NCI-H748 (cell line): ENCODE results near the gene DNAH9.
"Not testable (repeated sequence)": the region's sequence is repeated elsewhere in the genome, so short reads cannot be mapped to it uniquely, and the experiment has no call there.

ENCODE experiments used
- DNase-seq: peaks from one replicate; lab custom pipeline; 2025; ENCODE audit not compliant: unreplicated experiment; lab: John Stamatoyannopoulos, UW

The DNAH9 gene

GRCh38 chr17:11954936-11955335 lies 356.7 kb downstream of the DNAH9 start:
- DNase-seq: no peak

GRCh38 chr17:11969565-11969964 lies 371.3 kb downstream of the DNAH9 start:
- DNase-seq: no peak

- DNase-seq: not testable (repeated sequence)
Measured at GRCh38 chr17:11972741-11973140, 374.5 kb downstream of the DNAH9 start.

GRCh38 chr17:11979795-11980194 lies 381.5 kb downstream of the DNAH9 start:
- no peak for DNase-seq

- no peak for DNase-seq
Measured at GRCh38 chr17:11980813-11981212, 382.5 kb downstream of the DNAH9 start.

- DNase-seq: no peak
Measured at GRCh38 chr17:11981862-11982261, 383.6 kb downstream of the DNAH9 start.

- DNase-seq: no peak
Measured at GRCh38 chr17:11986179-11986941, 388.1 kb downstream of the DNAH9 start.

GRCh38 chr17:11986942-11987329 lies 388.7 kb downstream of the DNAH9 start:
- DNase-seq: peak; percentile 49

GRCh38 chr17:11990363-11990983 lies 392.2 kb downstream of the DNAH9 start:
- DNase-seq: no peak

GRCh38 chr17:11991461-11991860 lies 393.2 kb downstream of the DNAH9 start:
- no peak for DNase-seq

GRCh38 chr17:11996722-11997146 lies 398.5 kb downstream of the DNAH9 start:
- peak; percentile 69 for DNase-seq

- DNase-seq: peak; percentile 97
Measured at GRCh38 chr17:11997147-11997971, 399.1 kb downstream of the DNAH9 start, which contains the start of gene ZNF18. Gene ZNF18 (minus strand): TSS chr17:11997475. CDS start chr17:11992829, 4,646 bp downstream.

- peak; percentile 33 for DNase-seq
Measured at GRCh38 chr17:11997972-11998233, 399.6 kb downstream of the DNAH9 start.

- no peak for DNase-seq
Measured at GRCh38 chr17:11999696-12000095, 401.4 kb downstream of the DNAH9 start.

- no peak for DNase-seq
Measured at GRCh38 chr17:12007466-12007865, 409.2 kb downstream of the DNAH9 start.
